ENCODE measurements around the gene DOCK8. TPM values are rescaled to one million over a fixed set of nuclear protein-coding genes. Genes with fewer than 3 reads are reported as not detected.

The DOCK8 gene
- total RNA-seq, 1 donor from 2014 or later, result 3.8 TPM

DNA sequence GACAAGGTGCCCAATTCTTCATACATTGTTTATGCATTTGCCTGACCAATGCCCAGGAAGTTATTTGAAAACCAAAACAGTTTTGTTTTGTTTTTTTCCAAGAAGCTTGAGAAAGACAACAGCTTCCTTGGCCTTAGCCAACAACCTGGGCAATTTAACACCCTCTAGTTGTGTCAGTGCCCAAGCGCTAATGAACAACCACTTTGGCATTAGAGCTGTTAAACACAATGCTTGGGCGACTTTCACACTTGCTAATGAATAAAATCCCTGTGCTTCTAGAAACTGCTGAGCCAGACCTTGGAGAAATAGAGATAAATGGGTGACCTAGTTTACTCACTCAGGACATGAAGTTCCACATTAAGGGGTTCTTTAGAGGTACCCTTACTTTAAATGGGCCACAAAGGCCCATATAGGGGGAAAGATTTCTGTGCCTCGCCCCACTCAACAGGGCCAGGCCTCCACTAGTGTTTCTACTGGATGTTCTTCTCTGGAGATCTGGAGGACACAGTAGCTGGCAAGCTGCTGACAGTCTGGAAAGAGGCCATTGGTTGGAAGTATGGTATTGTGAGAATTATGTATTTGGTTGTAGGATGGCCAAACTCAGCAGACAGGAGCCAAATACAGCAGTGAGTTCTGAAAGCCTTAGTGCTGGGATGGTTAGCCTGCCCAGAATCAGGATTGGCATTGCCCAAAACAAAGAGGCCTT, 179.8 kb downstream of the DOCK8 start:
- H3K4me3 ChIP-seq (ENCODE audit: low read depth, low read length), result no peak overlapping the region
- TF ChIP-seq CTCF (IDR thresholded peaks at IDR 0.05; ENCODE audit: insufficient read depth, low read length, poor library complexity, severe bottlenecking), result no peak
- no peaks in the 10 kb centered on the region for H3K36me3 ChIP-seq (ENCODE audit: control insufficient read depth, insufficient read depth, low read length)
- H3K27me3 ChIP-seq (ENCODE audit: control insufficient read depth, insufficient read depth, low read length), result no peaks in the 10 kb centered on the region
- DNase-seq (ENCODE audit: low read depth), result no peak

GRCh38 chr9:396396-396795, 181.7 kb downstream of the DOCK8 start:
- TF ChIP-seq CTCF (IDR thresholded peaks at IDR 0.05; ENCODE audit: insufficient read depth, low read length, poor library complexity, severe bottlenecking), result no peak
- no peak for DNase-seq (ENCODE audit: low read depth)
- no peak overlapping the region for H3K4me3 ChIP-seq (ENCODE audit: low read depth, low read length)
- no peaks in the 10 kb centered on the region for H3K36me3 ChIP-seq (ENCODE audit: control insufficient read depth, insufficient read depth, low read length)
- H3K27me3 ChIP-seq (ENCODE audit: control insufficient read depth, insufficient read depth, low read length), result no peaks in the 10 kb centered on the region

DNA sequence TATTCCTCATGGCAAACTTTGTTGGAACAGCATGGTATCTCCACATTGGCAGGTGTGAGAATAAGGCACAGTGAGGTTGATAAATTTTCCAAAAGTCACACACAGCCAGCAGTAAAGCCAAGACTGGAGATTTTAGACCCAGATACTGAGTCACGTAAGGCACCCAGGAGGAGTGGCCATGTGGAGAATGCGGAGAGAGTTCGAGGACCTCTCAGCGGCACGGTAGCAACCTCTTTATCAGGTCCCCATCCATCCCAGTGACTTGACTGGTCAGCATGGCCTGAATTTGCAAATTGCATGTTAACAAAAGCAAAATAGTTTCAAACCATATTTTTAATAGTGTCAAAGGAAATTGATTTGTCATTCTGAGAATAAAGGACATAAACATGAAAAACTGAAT, 183.4 kb downstream of the DOCK8 start:
- no peak overlapping the region for H3K4me3 ChIP-seq (ENCODE audit: low read depth, low read length)
- TF ChIP-seq CTCF (IDR thresholded peaks at IDR 0.05; ENCODE audit: insufficient read depth, low read length, poor library complexity, severe bottlenecking), result no peak
- H3K27me3 ChIP-seq (ENCODE audit: control insufficient read depth, insufficient read depth, low read length), result no peaks in the 10 kb centered on the region
- H3K36me3 ChIP-seq (ENCODE audit: control insufficient read depth, insufficient read depth, low read length), result no peaks in the 10 kb centered on the region
- DNase-seq (ENCODE audit: low read depth), result no peak

DNA sequence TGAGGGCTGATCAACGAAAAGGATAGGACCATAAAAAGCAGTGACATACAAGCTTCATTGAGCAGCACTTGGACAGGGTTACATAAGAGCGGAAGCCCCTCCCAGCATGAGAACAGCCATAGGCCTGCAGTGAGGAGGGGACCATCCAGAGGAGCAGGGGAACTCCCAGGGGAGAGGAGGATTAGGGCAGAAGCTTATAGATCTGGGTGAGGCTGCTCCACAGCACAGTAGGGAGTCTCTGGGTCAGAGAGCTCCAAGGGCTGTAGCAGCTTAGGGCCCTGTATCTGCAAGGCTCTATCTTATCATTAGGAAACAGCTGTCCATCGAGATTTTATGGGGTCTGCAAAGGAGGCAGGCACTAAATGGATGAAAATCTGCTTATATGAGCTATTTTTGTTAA, 186.6 kb downstream of the DOCK8 start:
- no peak for TF ChIP-seq CTCF (IDR thresholded peaks at IDR 0.05; ENCODE audit: insufficient read depth, low read length, poor library complexity, severe bottlenecking)
- no peaks in the 10 kb centered on the region for H3K27me3 ChIP-seq (ENCODE audit: control insufficient read depth, insufficient read depth, low read length)
- H3K36me3 ChIP-seq (ENCODE audit: control insufficient read depth, insufficient read depth, low read length), result no peaks in the 10 kb centered on the region
- no peak for DNase-seq (ENCODE audit: low read depth)
- no peak overlapping the region for H3K4me3 ChIP-seq (ENCODE audit: low read depth, low read length)

DNA sequence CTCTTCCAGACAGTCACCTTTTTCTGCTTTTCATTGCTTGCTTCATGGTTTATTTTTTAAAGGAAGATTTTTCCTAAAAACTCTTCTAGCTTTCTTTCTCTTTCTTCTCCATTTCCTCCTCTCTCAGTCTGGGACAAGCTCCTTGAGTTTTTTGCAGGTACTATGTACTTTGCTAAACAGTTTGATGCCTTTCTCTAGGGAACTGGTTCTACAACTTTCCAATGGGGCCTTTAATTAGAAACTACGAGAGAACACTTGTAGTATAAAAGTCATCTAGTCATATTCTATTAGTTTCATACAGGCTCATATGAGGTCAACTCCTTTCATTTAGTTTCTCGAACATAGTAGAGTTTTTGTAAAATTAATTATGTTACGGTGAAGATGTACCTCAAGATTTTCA, 189.6 kb downstream of the DOCK8 start:
- H3K27me3 ChIP-seq (ENCODE audit: control insufficient read depth, insufficient read depth, low read length), result no peaks in the 10 kb centered on the region
- H3K4me3 ChIP-seq (ENCODE audit: low read depth, low read length), result no peak overlapping the region
- no peak for TF ChIP-seq CTCF (IDR thresholded peaks at IDR 0.05; ENCODE audit: insufficient read depth, low read length, poor library complexity, severe bottlenecking)
- DNase-seq (ENCODE audit: low read depth), result no peak
- no peaks in the 10 kb centered on the region for H3K36me3 ChIP-seq (ENCODE audit: control insufficient read depth, insufficient read depth, low read length)

- Histone ChIP-seq H3K4me3 (ENCODE audit: low read depth, low read length) (no peak overlapping the region), H3K36me3 (ENCODE audit: control insufficient read depth, insufficient read depth, low read length) (no peaks in the 10 kb centered on the region), H3K27me3 (ENCODE audit: control insufficient read depth, insufficient read depth, low read length) (no peaks in the 10 kb centered on the region)
- no peak for TF ChIP-seq CTCF (IDR thresholded peaks at IDR 0.05; ENCODE audit: insufficient read depth, low read length, poor library complexity, severe bottlenecking)
- DNase-seq (ENCODE audit: low read depth), result no peak
Observed at GRCh38 chr9:405341-405740, 190.7 kb downstream of the DOCK8 start.
